ENCODE measurements around the gene TIAM1.

TIAM1 gene

GRCh38 chr21:31181082-31181750 lies 162.8 kb downstream of the TIAM1 start:
- TF ChIP-seq CTCF (IDR thresholded peaks at IDR 0.05; ENCODE audit: poor library complexity, severe bottlenecking): no peak
- Histone ChIP-seq H3K4me3 (ENCODE audit: severe bottlenecking) (no peak overlapping the region), H3K9me3 (ENCODE audit: severe bottlenecking) (no peaks in the 10 kb centered on the region), H3K27me3 (ENCODE audit: insufficient read depth, poor library complexity, severe bottlenecking) (no peaks in the 10 kb centered on the region), H3K27ac (ENCODE audit: poor library complexity, severe bottlenecking) (no peak overlapping the region), H3K4me1 (ENCODE audit: insufficient read depth, poor library complexity, severe bottlenecking) (no peaks in the 10 kb centered on the region), H3K36me3 (ENCODE audit: low read depth) (no peaks in the 10 kb centered on the region)
- ATAC-seq (ENCODE audit: low read depth) (no peak), DNase-seq (ENCODE audit: low spot score) (no peak)

DNA sequence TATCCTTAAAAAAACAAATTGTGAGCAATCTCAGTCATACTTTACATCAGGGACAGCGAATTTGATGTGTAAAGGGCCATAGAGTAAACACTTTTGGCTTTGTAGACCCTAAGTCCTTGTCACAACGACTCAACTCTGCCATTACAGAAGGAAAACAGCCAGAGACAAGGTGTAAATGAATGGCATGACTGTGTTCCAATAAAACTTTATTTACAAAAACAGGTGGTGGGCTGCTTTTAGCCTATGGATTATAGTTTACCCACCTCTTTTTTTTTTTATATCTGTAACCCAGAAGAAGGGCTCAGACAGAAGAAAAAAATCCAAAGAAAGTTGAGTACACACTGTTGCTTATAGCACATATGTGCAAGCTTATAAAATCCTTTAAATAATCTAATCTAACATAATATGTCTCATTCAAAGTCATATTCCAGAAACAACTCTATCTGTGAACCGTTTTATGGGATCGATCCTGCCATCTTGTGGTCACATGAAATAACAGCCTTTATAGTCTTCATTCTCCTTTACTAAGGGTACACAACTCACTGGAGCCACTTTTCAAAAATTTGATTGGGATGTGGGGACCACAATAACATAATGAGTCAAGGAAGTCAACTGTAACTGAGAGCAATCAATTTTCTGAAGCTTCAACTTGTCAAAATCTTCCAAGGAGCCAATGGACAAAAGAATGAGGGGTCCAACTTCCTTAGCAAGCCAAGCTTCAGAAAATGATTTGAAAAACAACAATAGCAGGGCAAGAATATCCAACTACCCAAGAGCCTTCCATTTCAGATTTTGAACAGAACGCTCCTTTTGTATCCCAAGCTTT lies 163.6 kb downstream of the TIAM1 start:
- peak; percentile 72 for TF ChIP-seq CTCF (IDR thresholded peaks at IDR 0.05; ENCODE audit: poor library complexity, severe bottlenecking)
- no peaks in the 10 kb centered on the region for H3K9me3 ChIP-seq (ENCODE audit: severe bottlenecking)
- H3K27ac ChIP-seq (ENCODE audit: poor library complexity, severe bottlenecking): no peak overlapping the region
- H3K4me1 ChIP-seq (ENCODE audit: insufficient read depth, poor library complexity, severe bottlenecking): no peaks in the 10 kb centered on the region
- H3K27me3 ChIP-seq (ENCODE audit: insufficient read depth, poor library complexity, severe bottlenecking): no peaks in the 10 kb centered on the region
- H3K36me3 ChIP-seq (ENCODE audit: low read depth): no peaks in the 10 kb centered on the region
- no peak for ATAC-seq (ENCODE audit: low read depth)
- H3K4me3 ChIP-seq (ENCODE audit: severe bottlenecking): no peak overlapping the region
- no peak for DNase-seq (ENCODE audit: low spot score)

GRCh38 chr21:31176725-31177124 lies 167.3 kb downstream of the TIAM1 start:
- TF ChIP-seq CTCF (IDR thresholded peaks at IDR 0.05; ENCODE audit: poor library complexity, severe bottlenecking): no peak
- Histone ChIP-seq H3K4me3 (ENCODE audit: severe bottlenecking) (no peak overlapping the region), H3K27me3 (ENCODE audit: insufficient read depth, poor library complexity, severe bottlenecking) (no peaks in the 10 kb centered on the region), H3K4me1 (ENCODE audit: insufficient read depth, poor library complexity, severe bottlenecking) (no peaks in the 10 kb centered on the region), H3K27ac (ENCODE audit: poor library complexity, severe bottlenecking) (no peak overlapping the region), H3K9me3 (ENCODE audit: severe bottlenecking) (no peaks in the 10 kb centered on the region), H3K36me3 (ENCODE audit: low read depth) (no peaks in the 10 kb centered on the region)
- no peak for ATAC-seq (ENCODE audit: low read depth)
- DNase-seq (ENCODE audit: low spot score): no peak

GRCh38 chr21:31176080-31176551 lies 167.9 kb downstream of the TIAM1 start:
- Histone ChIP-seq H3K27me3 (ENCODE audit: insufficient read depth, poor library complexity, severe bottlenecking) (no peaks in the 10 kb centered on the region), H3K27ac (ENCODE audit: poor library complexity, severe bottlenecking) (no peak overlapping the region), H3K4me1 (ENCODE audit: insufficient read depth, poor library complexity, severe bottlenecking) (no peaks in the 10 kb centered on the region), H3K36me3 (ENCODE audit: low read depth) (no peaks in the 10 kb centered on the region), H3K9me3 (ENCODE audit: severe bottlenecking) (no peaks in the 10 kb centered on the region), H3K4me3 (ENCODE audit: severe bottlenecking) (no peak overlapping the region)
- DNase-seq (ENCODE audit: low spot score): no peak
- TF ChIP-seq CTCF (IDR thresholded peaks at IDR 0.05; ENCODE audit: poor library complexity, severe bottlenecking): no peak
- ATAC-seq (ENCODE audit: low read depth): no peak

Data from RWPE2 (cell line).